Osteoblast (primary cell): ENCODE data around the gene FRRS1L. TPM values are rescaled to one million over a fixed set of nuclear protein-coding genes. Genes with fewer than 3 reads are reported as not detected.
A peak's percentile ranks its signal among the peaks of the same experiment; 100 is the strongest.

Experiments
- DNase-seq: peaks from one replicate; pipeline ENCODE4 v3.0.0; 2011; ENCODE audit warnings: low spot score, mixed read lengths; ENCODE audit not compliant: insufficient read length; ENCODE audit errors: missing footprints
- H2AFZ ChIP-seq: 2 replicates; pipeline ENCODE4 v1.6.0; 2011; ENCODE audit warnings: mild to moderate bottlenecking, low read length
- H3K27ac ChIP-seq: 2 replicates; pipeline ENCODE4 v1.5.1; 2011; ENCODE audit warnings: mild to moderate bottlenecking, low read depth, low read length, moderate library complexity
- H3K27me3 ChIP-seq: 2 replicates; pipeline ENCODE4 v1.6.0; 2012; ENCODE audit warnings: mild to moderate bottlenecking, control low read depth, inconsistent platforms, low read length, moderate library complexity; ENCODE audit not compliant: insufficient read depth
- H3K36me3 ChIP-seq: 2 replicates; pipeline ENCODE4 v1.5.1; 2011; ENCODE audit warnings: mild to moderate bottlenecking, low read length, control low read depth, moderate library complexity; ENCODE audit not compliant: insufficient read depth
- H3K4me1 ChIP-seq: 2 replicates; pipeline ENCODE4 v1.5.1; 2011; ENCODE audit warnings: mild to moderate bottlenecking, low read length, control low read depth, moderate library complexity; ENCODE audit not compliant: insufficient read depth
- H3K4me2 ChIP-seq: 2 replicates; pipeline ENCODE4 v1.6.0; 2011; ENCODE audit warnings: mild to moderate bottlenecking, low read length; ENCODE audit not compliant: insufficient read depth
- H3K4me3 ChIP-seq: fragments of 200-600 bp; sonication (generic); 3 replicates; pipeline ENCODE4 v1.5.1; 2012; ENCODE audit warnings: mild to moderate bottlenecking, low read length, inconsistent platforms; ENCODE audit not compliant: insufficient read depth
- H3K79me2 ChIP-seq: 2 replicates; pipeline ENCODE4 v1.6.0; 2012; ENCODE audit warnings: mild to moderate bottlenecking, low read length, control low read depth, inconsistent platforms; ENCODE audit not compliant: insufficient read depth
- H3K9me3 ChIP-seq: 2 replicates; pipeline ENCODE4 v1.5.1; 2011; ENCODE audit warnings: low read depth, low read length, control low read depth
- H4K20me1 ChIP-seq: 2 replicates; pipeline ENCODE4 v1.6.0; 2012; ENCODE audit warnings: mild to moderate bottlenecking, low read length, control low read depth; ENCODE audit not compliant: insufficient read depth
- CTCF ChIP-seq: IDR thresholded peaks from 2 replicates; pipeline ENCODE4 v1.5.1; 2011; ENCODE audit warnings: mild to moderate bottlenecking, low read depth, low read length, moderate library complexity; ENCODE audit errors: extremely low read depth
- total RNA-seq: library from RNA; depleted of rRNA; stranded (reverse); fragments of >200 nt; gene quantifications from 2 replicates; pipeline ENCODE4 v1.2.3, GENCODE V29; 2012

The FRRS1L gene
- total RNA-seq, 1 donor = 0.36 TPM

- H2AFZ ChIP-seq = no peak overlapping the region
- H3K79me2 ChIP-seq = no peaks in the 10 kb centered on the region
- no peaks in the 10 kb centered on the region for H3K36me3 ChIP-seq
- no peak for TF ChIP-seq CTCF
- no peaks in the 10 kb centered on the region for H4K20me1 ChIP-seq
- no peak overlapping the region for H3K4me2 ChIP-seq
- H3K4me1 ChIP-seq = no peaks in the 10 kb centered on the region
- peaks cover 2% of the 10 kb centered on the region for H3K27me3 ChIP-seq
- H3K4me3 ChIP-seq = no peak overlapping the region
- H3K27ac ChIP-seq = no peak overlapping the region
- no peak for DNase-seq
- no peaks in the 10 kb centered on the region for H3K9me3 ChIP-seq
These were observed 9.3 kb upstream of the FRRS1L start for GRCh38 chr9:109176386-109176785.

GRCh38 chr9:109172935-109173334 lies 5.9 kb upstream of the FRRS1L start:
- Histone ChIP-seq H3K4me1 (no peaks in the 10 kb centered on the region), H2AFZ (no peak overlapping the region), H3K79me2 (no peaks in the 10 kb centered on the region), H4K20me1 (no peaks in the 10 kb centered on the region), H3K27me3 (peaks cover 8% of the 10 kb centered on the region), H3K4me3 (no peak overlapping the region), H3K27ac (no peak overlapping the region), H3K9me3 (no peaks in the 10 kb centered on the region), H3K36me3 (no peaks in the 10 kb centered on the region), H3K4me2 (no peak overlapping the region)
- DNase-seq = no peak
- no peak for TF ChIP-seq CTCF

- Histone ChIP-seq H3K4me2 (no peak overlapping the region), H3K27ac (no peak overlapping the region), H4K20me1 (no peaks in the 10 kb centered on the region), H3K79me2 (no peaks in the 10 kb centered on the region), H3K36me3 (no peaks in the 10 kb centered on the region), H3K4me3 (no peak overlapping the region), H3K9me3 (no peaks in the 10 kb centered on the region), H3K27me3 (peaks cover 17% of the 10 kb centered on the region), H2AFZ (no peak overlapping the region), H3K4me1 (no peaks in the 10 kb centered on the region)
- no peak for TF ChIP-seq CTCF
- DNase-seq = peak; percentile 87
These were observed 4.9 kb upstream of the FRRS1L start for GRCh38 chr9:109171926-109172325.

GRCh38 chr9:109168170-109168569 lies 1.1 kb upstream of the FRRS1L start:
- no peak for TF ChIP-seq CTCF
- Histone ChIP-seq H3K27me3 (peaks cover 46% of the 10 kb centered on the region), H3K4me1 (no peaks in the 10 kb centered on the region), H3K79me2 (no peaks in the 10 kb centered on the region), H2AFZ (no peak overlapping the region), H4K20me1 (no peaks in the 10 kb centered on the region), H3K9me3 (no peaks in the 10 kb centered on the region), H3K4me3 (no peak overlapping the region), H3K36me3 (no peaks in the 10 kb centered on the region), H3K4me2 (no peak overlapping the region), H3K27ac (no peak overlapping the region)
- DNase-seq = peak; percentile 34
